Hematopoietic multipotent progenitor cell treated with erythropoietin and hydrocortisone succinate and interleukin-3 and kit ligand, for 6 days (in vitro differentiated cells): Measurements from ENCODE around the gene BANF1.
A peak's percentile ranks its signal among the peaks of the same experiment; 100 is the strongest.

ENCODE experiments used
- DNase-seq: peaks from one replicate; pipeline ENCODE4 v3.0.0-alpha.2; 2015

BANF1 gene

DNA sequence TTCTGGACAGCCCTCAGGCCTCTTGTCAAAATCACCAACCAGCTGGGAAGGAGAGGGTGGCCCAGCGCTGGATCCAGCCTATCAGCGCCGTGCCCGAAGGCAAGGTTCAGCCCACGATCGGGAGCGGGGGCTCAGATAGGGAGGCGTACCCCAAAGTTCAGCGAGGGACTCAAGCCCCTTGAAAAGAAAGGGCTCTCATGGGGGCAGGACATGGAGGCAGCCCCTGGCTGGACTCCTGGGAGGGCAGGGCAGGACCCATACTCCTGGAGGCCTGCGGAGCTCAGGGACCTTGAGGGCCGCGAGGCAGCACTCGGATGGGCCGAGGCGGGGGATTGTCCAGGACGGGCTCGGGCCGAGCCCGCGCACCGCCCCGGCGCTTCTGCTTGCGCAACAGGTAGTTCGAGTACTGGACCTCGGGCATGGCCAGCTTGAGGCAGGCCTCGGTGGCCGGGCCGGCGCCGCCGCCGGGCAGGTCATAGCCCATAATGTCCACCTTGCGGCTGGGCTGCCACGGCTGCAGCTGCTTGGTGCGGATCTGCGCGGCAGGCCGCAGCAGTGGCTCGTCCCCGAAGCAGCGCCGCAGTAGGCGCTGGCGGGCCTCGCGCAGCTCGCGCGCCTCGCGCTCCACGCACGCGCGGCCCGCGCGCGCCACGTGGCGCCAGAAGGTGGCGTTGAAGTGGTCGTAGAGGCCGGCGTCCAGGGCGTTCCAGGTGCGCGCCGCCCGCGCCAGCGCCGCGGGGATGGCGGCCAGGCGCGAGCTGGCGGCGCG, 40.1 kb downstream of the BANF1 start:
- no peak for DNase-seq

- DNase-seq = no peak
Observed at GRCh38 chr11:66042996-66043906, 40.9 kb downstream of the BANF1 start.

- DNase-seq = no peak
Observed at GRCh38 chr11:66044757-66045156, 42.5 kb downstream of the BANF1 start.

DNA sequence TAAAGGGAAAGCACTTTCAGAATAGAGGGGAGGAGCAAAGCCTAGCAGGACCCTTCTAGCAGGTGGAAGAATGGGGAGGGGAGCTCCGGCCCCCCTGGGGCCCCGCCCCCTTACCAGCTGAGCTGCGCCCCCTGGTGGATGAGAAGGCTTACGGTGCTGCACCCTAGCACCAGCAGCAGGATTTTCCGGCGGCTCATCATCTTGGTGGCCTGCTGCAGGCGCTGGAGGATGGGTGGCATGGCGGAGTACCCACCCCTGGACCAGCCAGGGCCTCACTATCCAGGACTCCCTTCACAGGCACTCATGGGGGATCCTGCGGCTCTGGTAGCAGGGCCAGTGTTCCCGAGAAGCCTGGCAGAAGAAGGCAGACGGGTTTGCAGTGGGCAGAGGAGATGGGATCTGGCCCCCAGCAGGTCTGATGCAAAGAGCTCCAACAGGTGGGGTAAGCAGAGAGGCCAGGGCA, 42.9 kb downstream of the BANF1 start:
- peak; percentile 90 for DNase-seq

- no peak for DNase-seq
Observed at GRCh38 chr11:66046901-66047300, 44.6 kb downstream of the BANF1 start.

DNA sequence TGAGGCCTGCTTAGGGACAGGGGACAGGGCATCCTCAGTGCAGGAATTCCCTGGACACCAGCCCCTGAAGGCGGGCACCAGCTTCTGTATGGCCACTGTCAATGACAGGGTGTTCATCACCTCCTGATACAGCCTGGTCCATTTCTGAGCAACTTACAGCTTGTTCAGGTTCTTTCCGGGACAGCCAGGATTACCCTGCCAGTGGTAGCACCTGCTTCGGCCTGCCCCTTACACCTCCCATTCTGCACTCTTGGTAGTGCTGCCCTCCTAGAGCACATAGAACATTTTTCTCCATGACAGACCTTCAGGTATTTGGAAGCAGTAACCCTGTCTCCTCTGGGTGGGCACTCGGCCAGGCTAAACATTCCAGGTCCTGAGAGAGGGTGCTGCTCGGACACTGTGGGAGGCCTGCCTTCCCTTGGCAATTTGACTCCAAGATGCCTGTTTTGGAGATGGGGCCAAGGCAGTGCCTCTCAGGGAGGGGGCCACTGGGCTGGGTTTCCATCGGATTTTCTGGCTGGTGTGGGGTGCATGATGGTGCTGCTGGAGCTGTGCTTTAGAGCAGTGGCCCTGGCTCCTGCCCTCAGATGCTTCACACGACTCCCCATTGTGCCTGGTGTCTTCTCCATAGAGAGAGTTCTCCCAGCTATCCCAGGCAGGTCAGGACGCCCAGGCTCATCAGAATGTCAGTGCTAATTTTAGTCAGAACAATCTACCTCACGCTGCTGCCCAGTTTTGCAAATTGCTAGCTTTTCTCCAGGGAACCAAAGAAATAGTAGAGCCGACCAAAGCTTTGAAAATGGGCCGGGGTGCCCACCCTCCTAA, 45.5 kb downstream of the BANF1 start:
- DNase-seq = no peak

DNA sequence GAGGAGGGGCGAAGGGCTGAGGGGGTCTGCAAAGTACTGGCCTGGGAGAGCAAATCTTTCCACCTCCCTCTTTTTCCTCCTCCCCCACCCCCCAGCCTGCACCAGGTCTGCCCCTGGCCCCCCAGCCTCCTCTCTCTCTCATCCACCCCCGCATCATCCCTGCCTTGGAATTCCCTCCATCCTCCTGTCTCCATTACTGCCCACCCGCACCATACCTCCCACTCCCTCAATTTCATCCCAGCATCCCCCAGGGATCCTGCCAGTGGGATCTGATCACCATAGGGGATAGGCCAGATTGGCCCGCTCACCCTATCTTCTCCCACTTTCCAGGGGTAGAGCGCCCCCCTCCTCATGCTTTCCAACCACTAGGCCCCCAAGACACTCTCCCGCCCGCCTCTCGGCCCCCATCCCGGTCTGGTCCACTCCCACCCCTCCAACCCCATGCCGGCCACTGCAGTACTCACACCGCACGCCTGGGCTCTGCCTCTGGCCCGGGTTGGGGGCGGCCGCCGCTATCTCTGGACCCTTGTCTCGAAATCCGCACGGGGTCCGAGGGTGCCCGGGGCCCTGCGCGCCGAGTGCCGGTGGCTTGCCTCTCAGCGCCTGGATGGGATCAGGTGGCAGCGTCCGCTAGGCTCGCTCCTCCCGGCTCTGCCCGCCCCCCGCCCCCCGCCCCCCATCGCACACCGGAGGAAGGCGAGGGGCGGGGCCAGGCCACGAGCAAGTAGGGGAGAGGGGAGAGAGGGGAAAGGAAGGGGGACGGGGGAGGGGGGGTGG, 46.4 kb downstream of the BANF1 start, which contains the start of gene GAL3ST3:
TSS of gene GAL3ST3 (minus strand) at position 615 of the 777 bp plus-strand sequence. CDS start 3,746 bp downstream, outside the sequence.
- no peak for DNase-seq

DNA sequence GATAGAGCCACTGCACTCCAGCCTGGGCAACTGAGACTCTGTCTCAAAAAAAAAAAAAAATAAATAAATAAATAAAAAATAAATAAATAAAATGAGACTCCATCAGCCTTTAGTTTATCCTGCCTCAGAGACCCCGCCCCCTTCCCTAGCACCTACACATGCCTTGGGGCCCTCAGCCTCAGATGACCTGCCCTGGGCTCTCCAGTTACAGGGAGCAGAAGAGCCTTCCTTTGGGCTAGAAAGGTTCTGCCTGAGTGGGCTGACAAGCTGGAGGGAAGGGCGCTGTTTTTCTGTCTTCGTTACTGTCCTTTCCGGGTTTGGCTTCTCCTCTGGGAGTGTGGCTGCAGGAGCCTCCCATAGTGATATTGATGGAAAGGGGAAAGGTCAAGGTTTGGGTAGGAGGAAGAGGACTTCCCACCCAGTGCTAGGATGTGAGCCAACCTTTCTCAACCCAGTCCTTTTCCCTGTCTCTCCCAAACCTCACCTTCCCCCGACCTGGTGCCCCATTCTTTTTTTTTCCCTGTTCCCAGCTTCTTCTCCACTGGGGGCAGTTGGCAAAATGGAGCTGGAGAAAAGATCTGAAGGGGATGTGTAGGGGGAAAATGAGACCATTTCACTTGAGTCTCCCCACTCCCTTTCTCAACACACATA, 48.4 kb downstream of the BANF1 start:
- no peak for DNase-seq

GRCh38 chr11:66051371-66051765, 49.1 kb downstream of the BANF1 start:
- no peak for DNase-seq

DNA sequence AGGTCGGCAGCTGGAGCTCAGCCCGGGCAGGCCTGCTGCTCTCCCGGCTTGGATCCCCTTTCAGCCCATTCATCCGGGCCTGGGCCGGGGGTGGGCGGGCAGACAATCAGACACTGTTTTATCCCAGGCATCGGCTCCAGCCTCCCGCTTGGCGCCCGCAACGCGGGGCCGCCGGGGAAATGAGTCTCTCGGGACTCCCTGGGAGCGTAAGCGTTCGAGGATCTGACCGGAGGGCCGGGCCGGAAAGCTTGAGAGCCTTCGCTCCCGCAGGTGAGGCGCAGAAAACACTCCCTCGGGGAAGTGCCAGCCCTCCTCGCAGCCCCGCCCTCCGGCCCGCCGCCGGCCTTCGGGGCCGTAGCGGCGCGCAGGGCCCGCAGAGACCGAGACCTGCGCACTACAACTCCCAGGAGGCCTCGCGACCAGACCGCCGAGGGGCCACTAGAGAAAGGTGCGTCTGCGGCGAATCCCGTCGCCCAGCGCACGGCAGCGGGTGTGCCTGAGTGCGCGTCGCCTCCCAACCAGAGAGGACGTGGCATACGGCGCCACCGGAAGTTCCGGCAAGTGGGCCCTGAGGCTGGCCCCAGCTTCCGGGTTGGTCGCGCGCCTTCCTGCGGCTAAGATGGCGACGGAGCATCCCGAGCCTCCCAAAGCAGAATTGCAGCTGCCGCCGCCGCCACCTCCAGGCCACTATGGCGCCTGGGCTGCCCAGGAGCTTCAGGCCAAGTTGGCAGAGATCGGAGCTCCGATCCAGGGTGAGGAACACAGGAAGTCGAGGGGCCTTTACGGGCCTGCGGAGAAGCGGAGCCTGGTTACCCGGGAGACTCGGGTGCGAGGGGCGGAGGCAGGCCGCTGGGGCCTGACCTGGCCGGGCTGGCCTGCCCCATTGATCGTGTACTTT, 49.7 kb downstream of the BANF1 start, which contains the start of gene SF3B2:
TSS of gene SF3B2 (plus strand) at position 599 of the 898 bp plus-strand sequence. CDS start at position 620, 21 bp downstream.
- peak; percentile 99 for DNase-seq

DNA sequence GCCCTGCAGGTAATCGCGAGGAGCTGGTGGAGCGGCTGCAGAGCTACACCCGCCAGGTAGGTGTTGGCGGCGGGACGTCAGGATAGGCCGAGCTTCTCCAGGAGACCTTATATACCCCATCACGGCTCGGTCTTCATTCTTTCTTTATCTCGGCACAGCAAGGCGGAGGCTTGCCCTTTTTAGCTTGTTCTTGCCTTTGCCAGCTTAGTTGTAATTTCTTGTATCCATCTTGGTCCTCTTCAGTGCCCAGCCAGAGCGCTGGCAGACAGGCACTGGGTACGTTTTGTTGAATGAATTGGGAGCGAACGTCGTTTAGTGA, 50.3 kb downstream of the BANF1 start:
- peak; percentile 40 for DNase-seq
